NAMALWA (cell line): ENCODE data around the gene DNASE1L3.

ENCODE experiments used
- DNase-seq: peaks from one replicate; pipeline ENCODE4 v3.0.0-alpha.2; 2015; ENCODE audit warnings: low spot score

The DNASE1L3 gene

DNA sequence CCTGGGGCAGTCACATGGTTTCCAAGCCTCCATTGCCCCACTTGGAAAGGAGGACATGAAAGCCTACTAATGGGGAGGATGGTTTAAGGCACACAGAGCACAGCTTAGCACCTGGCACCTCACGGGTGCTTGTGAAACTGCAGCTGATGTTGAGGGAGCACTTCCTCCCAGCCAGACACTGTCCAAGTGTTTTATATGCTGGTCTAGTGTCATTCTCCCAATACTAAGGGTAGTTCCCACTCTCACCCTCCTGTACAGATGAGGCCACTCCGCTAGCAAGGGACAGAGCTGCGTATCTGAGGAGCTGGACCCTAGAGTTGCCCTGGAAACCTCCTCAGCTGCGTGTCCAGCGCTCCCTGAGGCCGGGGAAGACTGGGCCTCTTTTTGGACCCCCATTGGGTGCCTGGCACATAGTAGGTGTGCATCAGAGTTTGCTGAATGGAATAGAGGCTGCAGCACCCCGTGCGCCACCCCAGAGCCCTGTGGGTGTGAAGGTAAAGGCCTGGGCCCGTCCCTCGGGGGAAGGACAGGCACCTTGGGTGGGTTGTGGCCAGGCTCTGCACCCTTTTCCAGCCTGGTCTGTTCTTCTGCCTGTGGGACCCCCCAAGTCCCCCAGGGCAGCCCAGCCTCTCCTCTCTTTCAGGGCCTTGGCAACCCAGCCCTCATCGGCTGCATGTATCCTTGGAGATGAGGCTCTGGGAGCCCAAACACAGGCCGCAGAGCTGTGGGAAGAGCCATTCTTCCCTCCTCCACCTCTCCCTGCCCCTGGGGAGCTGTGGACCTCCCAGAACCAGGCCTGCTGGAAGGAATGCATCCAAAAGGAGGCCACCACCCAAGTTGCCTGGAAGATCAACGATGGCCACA is 31.3 kb downstream of the DNASE1L3 start:
- DNase-seq, result no peak

DNA sequence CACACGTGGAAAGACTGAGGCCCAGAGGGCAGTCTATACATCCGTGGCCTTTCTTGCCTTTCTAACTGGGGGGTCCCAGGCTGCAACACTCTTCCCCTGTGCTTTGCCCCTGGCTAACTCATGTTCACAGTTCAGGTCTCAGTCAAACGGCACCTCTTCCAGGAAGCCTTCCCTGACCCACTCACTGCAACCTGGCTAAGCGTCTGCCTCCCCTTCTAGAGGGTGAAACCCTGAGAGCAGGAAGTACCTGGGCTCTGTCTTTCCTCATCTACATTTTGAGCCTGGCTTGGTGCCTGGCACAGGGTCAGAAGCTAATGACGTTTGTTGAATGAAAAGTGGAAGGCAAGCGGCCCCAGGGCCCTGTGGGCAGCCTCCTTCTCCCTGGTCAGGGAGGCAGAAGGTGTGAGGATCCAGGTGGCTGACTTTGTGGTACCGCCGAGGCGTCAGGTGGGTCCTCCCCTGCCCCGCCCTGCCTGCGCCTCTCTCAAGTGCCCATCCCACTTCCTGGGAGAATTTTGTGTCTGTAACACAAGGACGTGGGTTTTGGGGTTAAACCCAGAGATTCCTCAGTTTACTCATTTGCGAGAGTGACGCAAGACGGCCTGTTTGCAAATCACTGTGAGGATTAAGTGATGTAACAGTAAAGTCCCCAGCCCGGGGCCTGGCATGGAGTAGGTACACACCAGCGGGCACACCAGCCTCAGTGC is 32.1 kb downstream of the DNASE1L3 start:
- no peak for DNase-seq

DNA sequence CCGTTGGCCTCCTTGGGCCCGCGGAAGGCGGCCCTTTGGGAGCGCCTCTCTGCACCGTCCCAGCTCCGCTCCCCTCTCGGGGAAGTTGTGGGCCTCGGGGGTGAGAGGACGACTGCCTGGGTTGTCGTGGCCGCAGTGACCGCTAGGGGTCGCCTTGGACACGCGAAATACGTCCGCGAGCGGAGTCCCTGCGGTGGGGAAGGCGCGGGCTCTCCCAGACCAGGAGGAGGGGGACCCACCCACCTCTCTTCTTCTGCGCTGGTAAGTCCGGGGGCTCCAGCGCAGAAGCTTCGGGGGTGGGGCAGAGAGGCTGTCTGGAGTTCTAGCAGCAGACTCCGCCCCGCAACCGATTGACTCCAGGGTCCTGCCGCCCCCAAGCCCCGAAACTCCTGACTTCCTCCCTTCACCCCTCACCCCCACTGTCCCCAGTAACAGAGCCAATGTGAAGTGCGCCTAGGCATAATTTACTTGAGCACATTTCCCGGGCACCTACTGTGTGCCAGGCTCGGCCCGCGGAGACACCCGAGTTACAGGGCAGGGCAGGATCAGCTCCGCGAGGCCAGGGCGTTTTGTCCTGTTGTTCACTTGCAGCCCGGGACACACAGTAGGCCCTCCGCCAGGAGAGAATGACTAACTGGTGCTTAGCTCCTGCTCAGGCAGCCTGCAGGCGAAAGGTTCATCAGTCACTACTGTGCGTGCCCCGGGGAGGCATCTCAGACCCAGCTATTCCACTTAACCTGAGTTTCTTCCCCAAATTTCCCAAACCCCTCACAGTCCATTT is 32.8 kb downstream of the DNASE1L3 start:
- DNase-seq, result peak; percentile 80

DNA sequence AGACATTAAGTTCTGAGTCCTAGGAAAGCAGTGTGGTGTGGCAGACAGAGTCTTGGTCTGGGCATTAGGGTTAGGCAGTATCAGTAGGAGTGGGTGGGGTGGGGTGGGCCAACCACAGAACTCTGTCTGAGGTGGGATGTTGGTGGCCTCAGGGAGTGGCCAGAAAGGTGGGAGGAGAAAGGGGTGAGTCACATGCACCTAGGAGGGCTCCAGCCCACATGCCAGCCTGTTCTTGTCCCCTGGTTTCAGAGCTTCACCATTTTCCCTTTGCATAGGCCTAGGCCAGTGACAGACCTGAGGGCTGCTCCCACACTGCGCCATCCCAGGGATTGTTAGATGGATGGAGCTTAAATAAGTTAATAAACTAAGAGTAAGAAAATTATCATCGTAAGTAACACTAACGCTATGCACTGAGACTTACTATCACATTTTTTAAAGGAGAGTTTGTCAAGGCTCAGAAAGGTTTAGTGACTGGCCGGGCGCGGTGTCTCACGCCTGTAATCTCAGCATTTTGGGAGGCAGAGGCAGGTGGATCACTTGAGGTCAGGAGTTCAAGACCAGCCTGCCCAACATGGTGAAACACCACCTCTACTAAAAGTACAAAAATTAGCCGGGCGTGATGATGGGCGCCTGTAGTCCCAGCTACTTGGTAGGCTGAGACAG is 33.8 kb downstream of the DNASE1L3 start:
- DNase-seq, result no peak

DNA sequence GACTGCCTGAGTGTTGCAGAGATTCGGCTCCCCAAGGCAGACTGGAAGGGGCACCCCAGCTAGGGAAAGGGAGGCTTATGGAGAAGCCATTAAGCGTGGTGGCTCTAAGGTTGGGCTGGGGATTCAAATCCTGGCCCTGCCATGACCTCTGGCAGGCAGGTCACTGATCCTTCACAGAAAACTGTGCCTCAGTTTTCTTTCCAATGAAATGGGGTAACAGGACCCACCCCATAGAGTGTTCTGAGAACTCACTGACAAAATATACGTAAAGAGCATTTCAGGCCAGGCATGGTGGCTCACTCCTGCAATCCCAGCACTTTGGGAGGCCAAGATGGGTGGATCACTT is 34.6 kb downstream of the DNASE1L3 start:
- DNase-seq, result no peak

DNA sequence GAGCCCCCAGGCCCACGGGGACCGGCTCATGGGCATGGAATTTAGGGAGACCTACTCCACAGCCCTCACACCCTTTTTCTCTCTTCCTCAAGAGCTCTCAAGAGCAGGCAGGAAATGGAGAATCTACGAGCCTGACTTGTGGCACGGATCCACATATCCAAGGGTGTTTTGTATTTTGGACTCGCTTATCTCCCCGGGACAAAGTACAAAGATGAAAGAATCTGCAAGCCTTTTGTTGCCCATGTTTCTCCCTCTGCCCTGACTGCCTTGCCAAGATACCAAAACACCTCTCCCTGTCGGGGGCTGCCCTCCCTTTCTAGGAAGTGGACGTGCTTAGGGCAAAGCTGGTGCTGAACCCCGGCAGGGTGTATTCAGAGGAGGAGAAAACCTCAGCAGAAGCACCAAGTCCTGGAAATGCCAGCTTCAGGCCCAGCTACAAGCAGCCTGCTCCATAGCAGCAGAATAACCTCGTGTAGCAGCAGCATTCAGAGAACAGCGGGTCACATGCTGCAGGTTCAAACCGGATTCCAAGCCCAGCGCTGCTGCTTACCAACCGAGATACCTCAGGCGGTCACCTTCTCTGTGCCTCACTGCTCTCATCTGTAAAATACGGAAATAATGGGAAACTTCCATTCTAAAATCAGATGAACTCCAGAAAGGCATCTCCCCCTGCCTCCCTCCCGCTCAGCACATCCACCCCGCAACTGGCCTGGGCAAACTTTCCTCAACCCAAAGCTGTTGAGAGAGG is 35.2 kb downstream of the DNASE1L3 start:
- no peak for DNase-seq

DNA sequence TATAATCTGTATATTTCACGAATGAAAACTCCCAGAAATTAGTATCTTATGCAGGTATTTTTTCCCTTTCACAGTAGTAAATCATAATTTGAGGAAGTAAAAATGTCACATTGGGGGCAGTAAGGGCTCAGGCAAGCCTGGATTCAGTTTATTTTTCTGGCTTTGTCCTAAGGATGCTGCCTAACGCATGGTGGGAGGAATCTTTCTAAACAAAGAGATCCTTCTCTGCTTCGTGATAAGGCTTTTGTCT is 35.7 kb downstream of the DNASE1L3 start:
- DNase-seq, result no peak

DNA sequence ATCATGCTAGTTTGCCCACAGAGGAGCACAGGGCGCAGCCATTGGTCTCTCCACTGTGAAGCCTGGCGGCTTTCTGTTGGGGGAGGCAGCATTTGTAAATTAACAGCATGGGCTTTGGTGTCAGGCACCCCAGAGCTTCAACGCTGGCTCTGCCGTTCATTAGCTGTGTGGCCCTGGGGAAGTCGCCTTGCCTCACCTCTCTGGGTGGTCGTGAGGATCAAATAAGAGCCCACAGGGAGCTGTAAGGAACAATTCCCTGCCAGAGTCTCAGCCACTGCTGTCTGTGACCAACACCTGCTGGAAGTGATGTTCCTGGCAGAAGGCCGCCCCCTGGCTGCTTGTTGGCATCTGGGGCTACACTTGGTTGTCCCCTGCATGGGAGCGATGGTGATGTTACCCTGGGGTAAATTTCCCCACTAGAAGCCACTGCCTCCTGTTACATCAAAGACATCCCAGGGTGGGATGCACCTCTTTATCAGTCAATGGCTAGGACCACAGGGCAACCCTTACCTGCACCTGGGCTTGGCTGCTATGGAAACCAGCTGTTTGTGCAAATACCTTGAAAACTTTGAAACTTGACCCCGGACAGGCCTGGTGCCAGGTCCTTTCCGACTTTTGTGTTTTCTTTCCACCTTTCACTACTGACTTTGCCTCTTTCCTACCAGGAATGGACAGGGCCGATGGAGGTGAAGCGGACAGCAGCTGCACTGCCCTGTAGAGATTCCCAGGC is 36.9 kb downstream of the DNASE1L3 start:
- peak; percentile 17 for DNase-seq

DNA sequence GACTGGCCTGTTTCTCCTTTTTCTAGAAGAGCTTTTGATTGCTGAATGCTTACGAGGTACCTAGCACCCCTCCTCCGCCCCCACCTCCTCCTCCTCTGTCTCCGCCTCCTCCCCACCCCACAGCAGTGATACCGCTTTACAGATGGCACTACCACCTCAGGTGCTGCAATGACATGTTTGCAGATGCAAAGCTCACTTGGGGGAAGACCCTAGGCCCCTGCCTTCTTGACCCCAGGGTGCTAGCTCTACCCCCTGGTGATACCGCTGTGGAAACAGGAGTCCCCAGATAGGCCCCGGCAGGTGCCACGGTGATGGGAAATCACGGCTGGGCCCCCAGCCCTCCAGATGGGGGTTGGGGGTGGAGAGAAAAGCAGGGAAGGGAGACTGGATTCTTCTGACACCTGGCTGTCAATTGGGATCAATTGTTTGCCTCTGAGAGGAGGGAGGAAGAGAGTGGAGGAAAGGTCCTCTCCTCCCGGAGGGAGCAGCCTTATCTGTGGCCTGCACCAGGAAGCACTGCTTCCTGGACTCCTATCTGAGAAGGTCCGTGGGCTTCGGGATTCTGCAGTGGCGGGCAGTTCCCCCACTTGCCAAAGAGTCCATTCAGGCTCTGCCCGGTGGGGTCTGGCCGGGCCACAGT is 37.6 kb downstream of the DNASE1L3 start:
- DNase-seq, result no peak

DNA sequence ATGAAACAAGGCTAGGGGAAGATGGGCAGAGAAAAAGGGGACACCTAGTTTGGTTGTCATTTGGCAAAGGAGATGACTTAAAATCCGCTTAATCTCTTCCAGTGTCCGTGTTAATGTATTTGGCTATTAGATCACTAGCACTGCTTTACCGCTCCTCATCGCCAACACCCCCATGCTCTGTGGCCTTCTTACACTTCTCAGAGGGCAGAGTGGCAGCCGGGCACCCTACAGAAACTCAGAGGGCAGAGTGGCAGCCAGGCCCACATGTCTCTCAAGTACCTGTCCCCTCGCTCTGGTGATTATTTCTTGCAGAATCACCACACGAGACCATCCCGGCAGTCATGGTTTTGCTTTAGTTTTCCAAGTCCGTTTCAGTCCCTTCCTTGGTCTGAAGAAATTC is 39.6 kb downstream of the DNASE1L3 start:
- DNase-seq, result no peak

DNA sequence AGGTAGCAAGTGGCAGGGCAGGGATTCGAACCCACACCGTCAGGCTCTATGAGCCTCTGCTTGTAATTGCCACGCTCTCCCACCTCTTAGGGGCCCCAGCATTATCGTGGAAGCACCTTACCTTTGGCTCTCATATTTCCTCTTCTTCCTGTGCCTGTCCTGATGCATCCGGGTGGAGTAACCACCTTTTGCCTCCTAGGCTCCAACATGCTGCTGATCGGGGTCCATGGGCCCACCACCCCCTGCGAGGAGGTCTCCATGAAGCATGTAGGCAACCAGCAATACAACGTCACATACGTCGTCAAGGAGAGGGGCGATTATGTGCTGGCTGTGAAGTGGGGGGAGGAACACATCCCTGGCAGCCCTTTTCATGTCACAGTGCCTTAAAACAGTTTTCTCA is 40.4 kb downstream of the DNASE1L3 start:
- no peak for DNase-seq

DNA sequence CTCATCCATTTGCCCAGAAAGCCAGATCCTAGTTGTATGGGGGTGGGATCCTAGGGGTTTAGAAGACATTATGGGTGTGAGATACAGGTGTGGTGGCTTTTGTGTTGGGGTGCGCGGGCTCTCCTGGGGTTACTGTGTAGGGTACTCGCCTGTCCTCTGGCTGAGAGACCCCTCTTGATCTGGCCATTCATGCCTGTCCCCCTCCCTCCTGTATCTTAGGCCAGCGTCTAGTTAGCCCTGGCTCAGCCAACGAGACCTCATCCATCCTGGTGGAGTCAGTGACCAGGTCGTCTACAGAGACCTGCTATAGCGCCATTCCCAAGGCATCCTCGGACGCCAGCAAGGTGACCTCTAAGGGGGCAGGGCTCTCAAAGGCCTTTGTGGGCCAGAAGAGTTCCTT is 41.4 kb downstream of the DNASE1L3 start:
- no peak for DNase-seq

DNA sequence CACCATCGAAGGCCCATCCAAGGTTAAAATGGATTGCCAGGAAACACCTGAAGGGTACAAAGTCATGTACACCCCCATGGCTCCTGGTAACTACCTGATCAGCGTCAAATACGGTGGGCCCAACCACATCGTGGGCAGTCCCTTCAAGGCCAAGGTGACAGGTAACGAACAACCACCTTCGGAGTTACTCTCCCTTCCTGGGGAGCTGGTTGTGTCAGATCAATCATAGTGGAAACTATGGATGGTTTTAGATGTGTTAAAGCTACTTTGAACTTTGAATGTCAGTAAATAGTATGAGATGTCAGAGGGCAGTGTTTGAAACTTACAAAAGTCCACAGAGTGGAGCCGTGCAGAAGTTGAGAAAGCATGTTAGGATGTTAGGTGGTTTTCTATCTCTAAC is 42.3 kb downstream of the DNASE1L3 start:
- DNase-seq, result no peak

DNA sequence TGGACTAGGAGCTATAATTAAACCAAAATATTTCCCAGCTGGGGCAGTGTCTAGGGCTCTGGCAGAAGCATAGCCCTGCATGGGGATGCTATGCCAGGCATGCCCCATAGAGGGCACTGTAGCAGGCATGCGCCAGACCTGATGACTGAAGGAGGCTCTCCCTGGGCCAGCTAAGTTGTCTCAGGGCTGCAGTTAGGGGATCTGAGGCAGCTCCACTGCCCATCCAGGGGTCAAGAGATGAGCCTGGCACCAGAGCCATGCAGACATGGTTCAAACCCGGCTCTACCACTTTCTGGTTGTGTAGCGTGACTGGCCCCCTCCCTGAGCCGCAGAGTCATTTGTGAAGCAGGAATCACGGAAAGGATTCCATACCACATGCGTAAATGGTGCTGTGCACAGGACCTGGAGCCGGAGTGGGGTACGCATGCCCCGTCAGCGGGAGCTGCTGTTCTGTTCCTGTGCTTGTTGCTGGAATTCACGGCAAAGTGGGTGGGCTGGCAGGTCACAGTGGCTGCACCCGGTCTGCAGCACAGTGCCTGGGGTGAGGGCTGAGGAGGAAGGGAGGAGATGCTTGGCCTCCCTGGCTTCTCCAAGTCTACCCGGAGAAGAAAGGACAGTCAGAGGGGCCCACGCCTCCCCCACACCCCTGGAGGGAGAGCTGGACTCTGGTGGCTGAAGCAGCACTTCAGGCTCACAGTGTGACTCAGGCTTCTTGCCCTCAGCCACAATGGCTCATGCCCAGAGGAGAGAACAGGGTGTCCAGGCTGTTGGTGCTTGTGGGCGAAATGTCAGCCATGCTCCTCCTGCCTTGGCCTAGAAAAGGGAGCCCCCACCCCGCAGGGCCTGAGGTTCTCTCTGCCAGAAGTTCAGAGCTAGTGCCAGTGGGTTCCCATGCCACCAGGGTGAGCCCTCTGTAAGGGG is 43.1 kb downstream of the DNASE1L3 start:
- DNase-seq, result peak; percentile 49

DNA sequence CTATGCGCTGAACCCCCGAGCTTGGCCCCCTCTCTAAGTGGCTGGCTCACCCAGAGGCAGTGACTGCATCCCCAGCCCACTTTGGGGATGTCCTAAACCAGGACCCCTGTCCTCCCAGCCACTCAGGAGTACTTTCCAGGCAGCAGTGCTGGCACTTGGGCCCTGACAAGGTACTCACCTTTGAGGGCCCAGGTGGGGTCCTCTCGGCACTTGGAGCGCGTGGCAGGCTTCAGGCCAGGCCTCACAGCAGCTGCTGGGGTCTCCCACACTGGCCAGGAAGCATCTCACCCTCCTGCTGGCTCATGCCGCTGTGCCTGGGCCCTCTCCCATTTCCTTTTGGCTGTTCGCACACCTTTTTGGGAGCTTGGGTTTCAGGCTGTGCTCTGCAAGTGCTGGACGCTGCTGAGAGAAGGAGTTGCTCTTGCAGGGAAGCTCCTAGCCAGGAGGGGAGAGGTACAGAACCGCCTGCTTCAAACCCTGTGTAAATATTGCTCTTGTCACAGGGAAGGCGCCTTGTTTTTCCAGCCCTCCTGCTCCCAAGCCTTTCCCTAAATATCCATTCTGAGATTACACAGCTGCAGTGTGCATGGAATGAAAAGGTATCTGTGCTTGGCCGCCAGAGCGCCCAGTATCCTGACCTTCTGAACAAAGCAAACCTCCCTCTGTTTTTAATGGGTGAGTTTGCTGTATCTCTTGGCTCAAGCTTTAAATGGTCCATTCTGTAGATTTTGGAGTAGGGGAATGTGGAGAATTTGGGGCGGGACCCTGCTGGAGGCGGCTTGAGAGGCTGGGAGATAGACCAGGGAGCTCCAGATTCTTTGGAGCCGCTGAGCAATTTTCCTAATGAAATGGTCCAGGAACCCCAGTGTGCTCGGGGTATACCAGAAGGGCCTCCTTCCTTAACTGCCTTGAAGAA is 45.6 kb downstream of the DNASE1L3 start:
- no peak for DNase-seq

DNA sequence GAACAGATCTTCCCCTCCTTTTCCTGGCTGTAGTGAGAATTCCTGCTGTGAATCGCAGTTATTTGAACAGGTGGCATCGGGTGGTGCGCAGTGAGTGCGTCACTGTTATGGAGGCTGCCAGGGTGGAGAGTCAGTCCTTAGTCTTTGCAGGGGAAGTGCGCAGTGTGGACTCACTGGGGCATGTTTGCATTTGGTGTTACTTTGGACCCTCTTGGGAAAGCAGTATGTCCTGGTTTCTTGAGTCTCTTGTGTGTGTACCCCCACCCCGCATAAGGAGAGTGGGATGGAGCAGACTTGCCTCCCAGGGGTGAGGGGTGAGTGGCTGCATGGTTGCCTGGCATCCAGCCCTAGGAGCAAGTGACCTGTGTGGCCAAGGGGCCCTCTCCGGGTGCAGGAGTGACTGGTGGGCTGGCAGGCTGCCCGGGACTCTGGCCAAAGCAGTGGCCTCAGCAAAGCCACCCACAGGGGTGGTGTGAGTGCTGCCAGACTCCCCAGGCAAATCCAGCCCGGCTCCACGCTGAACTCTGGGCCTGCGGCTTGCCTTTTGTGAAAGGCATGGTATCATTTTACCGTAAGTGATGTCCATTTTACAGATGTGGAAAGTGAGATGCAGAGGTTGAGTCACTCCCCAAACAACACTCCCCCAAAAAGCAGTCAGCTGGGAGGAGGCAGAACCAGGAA is 46.4 kb downstream of the DNASE1L3 start:
- DNase-seq, result no peak

DNA sequence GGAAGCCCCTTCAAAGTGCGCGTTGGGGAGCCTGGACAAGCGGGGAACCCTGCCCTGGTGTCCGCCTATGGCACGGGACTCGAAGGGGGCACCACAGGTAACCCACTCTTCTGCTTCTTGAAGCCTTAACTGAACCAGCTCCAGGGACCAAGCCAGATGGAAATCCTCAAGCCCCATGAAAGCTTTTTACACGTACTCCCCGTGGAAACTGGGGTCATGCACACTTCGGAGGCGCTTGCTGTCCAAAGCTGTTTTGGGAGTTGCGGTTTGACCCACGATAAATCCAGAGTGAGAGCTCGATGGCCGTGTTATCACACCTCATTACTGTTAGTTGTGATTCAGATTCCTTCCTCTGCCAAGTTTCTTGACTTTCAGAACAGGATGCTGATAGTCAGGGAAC is 47.5 kb downstream of the DNASE1L3 start:
- no peak for DNase-seq
